ENCODE measurements around the gene C12orf42.

DNA sequence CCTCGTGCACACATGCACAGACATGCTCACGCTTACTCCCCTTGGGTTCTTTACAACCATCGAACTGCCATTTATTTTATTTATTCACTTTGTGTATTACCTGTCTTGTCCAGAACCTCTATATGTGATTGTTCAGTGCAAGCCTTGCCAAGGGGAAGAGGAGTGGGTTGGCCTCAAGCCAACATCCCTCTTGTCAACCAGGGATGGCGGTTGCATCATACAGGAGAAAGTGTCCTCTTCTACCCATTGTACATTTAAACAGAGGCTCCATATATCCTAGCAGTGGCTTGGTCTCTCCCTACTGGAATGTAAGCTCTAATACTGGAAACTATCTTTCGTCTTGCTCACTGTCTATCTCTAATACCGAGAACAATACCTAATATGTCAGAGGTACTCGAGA is 108.4 kb downstream of the C12orf42 start:
- TF ChIP-seq, protein P1, sequence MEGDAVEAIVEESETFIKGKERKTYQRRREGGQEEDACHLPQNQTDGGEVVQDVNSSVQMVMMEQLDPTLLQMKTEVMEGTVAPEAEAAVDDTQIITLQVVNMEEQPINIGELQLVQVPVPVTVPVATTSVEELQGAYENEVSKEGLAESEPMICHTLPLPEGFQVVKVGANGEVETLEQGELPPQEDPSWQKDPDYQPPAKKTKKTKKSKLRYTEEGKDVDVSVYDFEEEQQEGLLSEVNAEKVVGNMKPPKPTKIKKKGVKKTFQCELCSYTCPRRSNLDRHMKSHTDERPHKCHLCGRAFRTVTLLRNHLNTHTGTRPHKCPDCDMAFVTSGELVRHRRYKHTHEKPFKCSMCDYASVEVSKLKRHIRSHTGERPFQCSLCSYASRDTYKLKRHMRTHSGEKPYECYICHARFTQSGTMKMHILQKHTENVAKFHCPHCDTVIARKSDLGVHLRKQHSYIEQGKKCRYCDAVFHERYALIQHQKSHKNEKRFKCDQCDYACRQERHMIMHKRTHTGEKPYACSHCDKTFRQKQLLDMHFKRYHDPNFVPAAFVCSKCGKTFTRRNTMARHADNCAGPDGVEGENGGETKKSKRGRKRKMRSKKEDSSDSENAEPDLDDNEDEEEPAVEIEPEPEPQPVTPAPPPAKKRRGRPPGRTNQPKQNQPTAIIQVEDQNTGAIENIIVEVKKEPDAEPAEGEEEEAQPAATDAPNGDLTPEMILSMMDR (IDR thresholded peaks at IDR 0.05; ENCODE audit: borderline replicate concordance, extremely low read depth, low read length, poor library complexity, severe bottlenecking), result no peak
- TF ChIP-seq EZH2 (IDR thresholded peaks at IDR 0.05; ENCODE audit: borderline replicate concordance, low read depth, low read length, severe bottlenecking), result no peak
